Smooth muscle cell (in vitro differentiated cells): ENCODE data around the gene SLC25A24. TPM values are rescaled to one million over a fixed set of nuclear protein-coding genes. Genes with fewer than 3 reads are reported as not detected.

Experiments
- DNase-seq: peaks from one replicate; lab custom pipeline; 2025; ENCODE audit not compliant: unreplicated experiment; lab: John Stamatoyannopoulos, UW
- H2AFZ ChIP-seq: fragments of 200-600 bp; sonication (generic); 2 replicates; pipeline ENCODE4 v1.6.0; 2016; ENCODE audit warnings: antibody characterized with exemption, low read depth, mild to moderate bottlenecking
- H3F3A ChIP-seq: fragments of 200-600 bp; sonication (generic); 2 replicates; pipeline ENCODE4 v1.6.0; 2017; ENCODE audit warnings: antibody characterized with exemption, low read depth
- H3K27ac ChIP-seq: fragments of 200-600 bp; sonication (generic); 2 replicates; pipeline ENCODE4 v1.5.1; 2016; ENCODE audit warnings: low read depth, mild to moderate bottlenecking
- H3K27me3 ChIP-seq: fragments of 200-600 bp; sonication (generic); 2 replicates; pipeline ENCODE4 v1.6.1; 2016; ENCODE audit warnings: low read depth, mild to moderate bottlenecking
- H3K36me3 ChIP-seq: fragments of 200-600 bp; sonication (generic); 2 replicates; pipeline ENCODE4 v1.5.1; 2016; ENCODE audit warnings: low read depth
- H3K4me1 ChIP-seq: fragments of 200-600 bp; sonication (generic); 2 replicates; pipeline ENCODE4 v1.5.1; 2016; ENCODE audit warnings: low read depth
- H3K4me2 ChIP-seq: fragments of 200-600 bp; sonication (generic); 2 replicates; pipeline ENCODE4 v1.6.0; 2016; ENCODE audit warnings: mild to moderate bottlenecking
- H3K4me3 ChIP-seq: fragments of 200-600 bp; sonication (generic); 2 replicates; pipeline ENCODE4 v1.5.1; 2016; ENCODE audit warnings: mild to moderate bottlenecking
- H3K79me2 ChIP-seq: fragments of 200-600 bp; sonication (generic); 2 replicates; pipeline ENCODE4 v1.6.0; 2016; ENCODE audit warnings: low read depth, mild to moderate bottlenecking
- H3K9ac ChIP-seq: fragments of 200-600 bp; sonication (generic); 2 replicates; pipeline ENCODE4 v1.6.0; 2016; ENCODE audit warnings: low read depth
- H3K9me3 ChIP-seq: fragments of 200-600 bp; sonication (generic); replicated peaks from 2 replicates; pipeline ENCODE4 v1.5.1; 2016; ENCODE audit warnings: low read depth
- H4K20me1 ChIP-seq: fragments of 200-600 bp; sonication (generic); 2 replicates; pipeline ENCODE4 v1.6.0; 2016; ENCODE audit warnings: low read depth
- WGBS: methylation state at CpG from one replicate; pipeline ENCODE4 v1.1.7; 2016; ENCODE audit warnings: low lambda C conversion rate; 5-methylcytosine and 5-hydroxymethylcytosine counted together
- polyA plus RNA-seq: library from polyadenylated mRNA; unstranded; fragments of >200 nt; fragmentation: Nextera tagmentation; extraction: Ambion mirVana; gene quantifications from 2 replicates; pipeline ENCODE4 v1.2.1, GENCODE V29; 2016
- total RNA-seq: library from RNA; depleted of rRNA; stranded (reverse); fragments of >200 nt; gene quantifications from 2 replicates; pipeline ENCODE4 v1.2.3, GENCODE V29; 2014
- TF ChIP-seq, protein P1 (sequence below): fragments of 200-600 bp; sonication (generic); IDR thresholded peaks from 2 replicates; pipeline ENCODE4 v1.5.1; 2017; ENCODE audit warnings: borderline replicate concordance, mild to moderate bottlenecking, antibody characterized with exemption; ENCODE audit not compliant: insufficient read depth, poor library complexity, severe bottlenecking

SLC25A24 gene
- total and polyA plus RNA-seq, 2 experiments from 2014 or later = 30.8 to 69.9 TPM

DNA sequence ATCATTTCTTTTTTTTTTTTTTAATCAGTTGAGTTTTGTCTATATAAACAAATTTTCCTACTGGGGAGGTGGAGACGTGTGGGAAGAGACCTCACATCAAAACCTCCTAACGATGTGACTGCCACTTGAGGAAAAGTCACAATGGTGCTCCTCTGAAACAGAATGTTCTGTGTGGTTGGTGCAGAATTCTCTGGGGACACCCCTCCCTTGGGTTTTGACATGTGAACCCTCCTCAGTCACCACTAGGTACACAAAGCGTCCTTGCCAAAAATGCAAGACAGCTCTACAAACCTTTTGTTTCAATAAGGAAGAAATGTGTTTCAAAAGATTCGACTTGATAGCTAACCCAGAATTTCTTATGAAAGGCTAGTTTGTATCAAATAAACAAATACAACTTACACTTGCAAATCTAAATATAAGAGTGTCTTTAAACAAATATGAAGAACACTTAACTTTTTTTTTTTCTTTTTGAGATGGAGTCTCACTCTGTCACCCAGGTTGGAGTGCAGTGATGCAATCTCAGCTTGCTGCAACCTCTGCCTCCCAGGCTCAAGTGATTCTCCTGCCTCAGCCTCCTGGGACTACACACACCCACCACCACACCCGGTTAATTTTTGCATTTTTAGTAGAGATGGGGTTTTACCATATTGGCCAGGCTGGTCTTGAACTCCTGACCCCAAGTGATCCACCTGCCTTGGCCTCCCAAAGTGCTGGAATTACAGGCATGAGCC is 9.3 kb downstream of the SLC25A24 start:
- H3K4me3 ChIP-seq = no peak overlapping the region
- no peak overlapping the region for H2AFZ ChIP-seq
- no peaks in the 10 kb centered on the region for H3K4me1 ChIP-seq
- H3K27me3 ChIP-seq = no peaks in the 10 kb centered on the region
- peaks cover 23% of the 10 kb centered on the region for H3K36me3 ChIP-seq
- no peak overlapping the region for H3K4me2 ChIP-seq
- no peak for DNase-seq
- no peaks in the 10 kb centered on the region for H3F3A ChIP-seq
- H3K79me2 ChIP-seq = peaks cover 98% of the 10 kb centered on the region
- TF ChIP-seq, protein P1, sequence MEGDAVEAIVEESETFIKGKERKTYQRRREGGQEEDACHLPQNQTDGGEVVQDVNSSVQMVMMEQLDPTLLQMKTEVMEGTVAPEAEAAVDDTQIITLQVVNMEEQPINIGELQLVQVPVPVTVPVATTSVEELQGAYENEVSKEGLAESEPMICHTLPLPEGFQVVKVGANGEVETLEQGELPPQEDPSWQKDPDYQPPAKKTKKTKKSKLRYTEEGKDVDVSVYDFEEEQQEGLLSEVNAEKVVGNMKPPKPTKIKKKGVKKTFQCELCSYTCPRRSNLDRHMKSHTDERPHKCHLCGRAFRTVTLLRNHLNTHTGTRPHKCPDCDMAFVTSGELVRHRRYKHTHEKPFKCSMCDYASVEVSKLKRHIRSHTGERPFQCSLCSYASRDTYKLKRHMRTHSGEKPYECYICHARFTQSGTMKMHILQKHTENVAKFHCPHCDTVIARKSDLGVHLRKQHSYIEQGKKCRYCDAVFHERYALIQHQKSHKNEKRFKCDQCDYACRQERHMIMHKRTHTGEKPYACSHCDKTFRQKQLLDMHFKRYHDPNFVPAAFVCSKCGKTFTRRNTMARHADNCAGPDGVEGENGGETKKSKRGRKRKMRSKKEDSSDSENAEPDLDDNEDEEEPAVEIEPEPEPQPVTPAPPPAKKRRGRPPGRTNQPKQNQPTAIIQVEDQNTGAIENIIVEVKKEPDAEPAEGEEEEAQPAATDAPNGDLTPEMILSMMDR = no peak
- peaks cover 66% of the 10 kb centered on the region for H4K20me1 ChIP-seq
- H3K9me3 ChIP-seq = no peaks in the 10 kb centered on the region
- no peak overlapping the region for H3K27ac ChIP-seq
- 90% methylated on average over 5 of the region's 5 CpGs for WGBS
- H3K9ac ChIP-seq = no peak overlapping the region

DNA sequence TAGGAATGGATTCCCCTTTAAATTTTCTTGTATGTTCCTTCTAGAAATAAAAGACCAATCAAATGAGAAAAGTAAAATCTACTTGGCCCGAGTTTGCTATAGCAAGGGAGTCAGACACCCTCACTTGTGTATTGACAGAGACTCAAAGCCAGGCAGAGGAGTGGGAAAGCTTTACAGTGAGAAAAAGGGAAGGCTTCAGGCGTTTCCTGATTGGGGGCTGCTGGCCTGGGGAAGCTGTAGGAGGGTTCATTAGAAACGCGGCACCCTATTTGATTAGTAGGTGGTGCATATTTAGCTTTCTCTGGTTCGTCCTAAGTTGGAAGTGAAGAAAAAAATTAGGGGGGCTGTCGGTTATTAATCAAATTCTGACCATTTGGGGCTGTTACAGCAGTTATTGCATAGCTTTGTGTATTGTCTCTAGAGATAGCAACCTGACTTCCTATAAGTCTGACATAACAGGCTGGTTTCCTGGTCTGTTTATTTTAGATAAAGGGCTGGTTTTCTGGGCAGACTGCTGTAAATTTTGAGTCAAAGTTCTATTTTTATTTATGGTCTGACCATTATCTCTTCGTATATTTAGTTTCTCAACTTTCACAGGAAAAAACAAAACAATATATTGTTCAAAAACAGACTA is 10.0 kb downstream of the SLC25A24 start:
- no peaks in the 10 kb centered on the region for H3K4me1 ChIP-seq
- peaks cover 97% of the 10 kb centered on the region for H3K79me2 ChIP-seq
- no peaks in the 10 kb centered on the region for H3K9me3 ChIP-seq
- no peak overlapping the region for H2AFZ ChIP-seq
- DNase-seq = no peak
- 89% methylated on average over 7 of the region's 7 CpGs for WGBS
- H3K4me3 ChIP-seq = no peak overlapping the region
- peaks cover 71% of the 10 kb centered on the region for H4K20me1 ChIP-seq
- peaks cover 25% of the 10 kb centered on the region for H3K36me3 ChIP-seq
- H3K27ac ChIP-seq = no peak overlapping the region
- no peaks in the 10 kb centered on the region for H3F3A ChIP-seq
- no peaks in the 10 kb centered on the region for H3K27me3 ChIP-seq
- H3K9ac ChIP-seq = no peak overlapping the region
- no peak overlapping the region for H3K4me2 ChIP-seq
- TF ChIP-seq, protein P1 = no peak

DNA sequence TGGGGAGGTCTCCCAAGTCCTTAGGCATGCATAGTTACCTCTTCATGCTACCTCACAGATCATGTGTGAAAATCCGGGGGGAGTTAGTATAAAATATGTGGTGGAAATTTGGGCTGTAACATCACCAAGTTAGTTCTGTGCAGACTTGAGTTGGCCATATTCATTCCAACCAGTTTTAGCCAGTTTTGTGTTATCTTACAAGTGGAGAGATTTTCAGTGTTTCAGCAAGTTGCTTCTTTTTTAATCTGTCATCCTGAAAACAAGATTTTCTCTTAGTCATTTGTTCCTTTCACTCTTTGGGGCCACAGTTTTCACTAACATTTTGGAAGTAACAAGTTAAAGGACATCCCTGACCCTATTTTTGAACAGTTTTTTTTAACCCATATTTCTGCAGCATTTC is 11.3 kb downstream of the SLC25A24 start:
- Histone ChIP-seq H4K20me1 (peaks cover 61% of the 10 kb centered on the region), H2AFZ (no peak overlapping the region)

More for the DNA sequence above, 11.3 kb downstream of the SLC25A24 start:
- Histone ChIP-seq H3K4me1 (no peaks in the 10 kb centered on the region), H3F3A (no peaks in the 10 kb centered on the region), H3K4me3 (no peak overlapping the region), H3K9me3 (no peaks in the 10 kb centered on the region), H3K9ac (no peak overlapping the region), H3K27ac (no peak overlapping the region), H3K79me2 (peaks cover 91% of the 10 kb centered on the region), H3K36me3 (peaks cover 32% of the 10 kb centered on the region), H3K4me2 (no peak overlapping the region), H3K27me3 (no peaks in the 10 kb centered on the region)
- TF ChIP-seq, protein P1 = no peak
- 94% methylated on average over 1 of the region's 1 CpG for WGBS
- no peak for DNase-seq
